A673 (cell line): ENCODE results near the gene ATP6V1C2. TPM values are rescaled to one million over a fixed set of nuclear protein-coding genes. Genes with fewer than 3 reads are reported as not detected.
"Not testable (repeated sequence)": the region's sequence is repeated elsewhere in the genome, so short reads cannot be mapped to it uniquely, and the experiment has no call there.

Source experiments
- BruUV-seq: library from RNA; stranded (reverse); fragments of 400-500 nt; replicated peaks from 2 replicates; lab custom pipeline; 2021; lab: Mats Ljungman, UMichigan
- CTCF ChIA-PET: fragments of 300-600 bp; sonication (Branson Sonifier 250); formaldehyde crosslinking; loops from one replicate; lab custom pipeline; 2022; ENCODE audit warnings: antibody characterized with exemption; lab: Charles Lee
- POLR2A ChIA-PET: fragments of 300-600 bp; sonication (Branson Sonifier 250); formaldehyde crosslinking; loops from one replicate; lab custom pipeline; 2022; ENCODE audit warnings: antibody characterized with exemption; ENCODE audit not compliant: low non-redundant PET; lab: Charles Lee
- DNase-seq: peaks from one replicate; pipeline ENCODE4 v3.0.0-alpha.2; 2015; ENCODE audit warnings: low spot score
- H3K27ac ChIP-seq: fragments of 200-600 bp; sonication (generic); 2 replicates; pipeline ENCODE4 v1.5.1; 2016; ENCODE audit warnings: mixed run types, low read depth, mild to moderate bottlenecking, mixed read lengths, antibody characterized with exemption, low read length; ENCODE audit not compliant: poor library complexity, severe bottlenecking
- H3K27me3 ChIP-seq: fragments of 200-600 bp; sonication (generic); replicated peaks from 2 replicates; pipeline ENCODE4 v1.6.1; 2017; ENCODE audit warnings: mixed run types, low read depth, mild to moderate bottlenecking, mixed read lengths, antibody characterized with exemption, low read length; ENCODE audit not compliant: insufficient read depth, poor library complexity
- H3K36me3 ChIP-seq: fragments of 200-600 bp; sonication (generic); 2 replicates; pipeline ENCODE4 v1.6.1; 2016; ENCODE audit warnings: mixed run types, mild to moderate bottlenecking, mixed read lengths, antibody characterized with exemption, low read length; ENCODE audit not compliant: insufficient read depth, poor library complexity, severe bottlenecking
- H3K4me1 ChIP-seq: fragments of 200-600 bp; sonication (generic); 2 replicates; pipeline ENCODE4 v1.6.1; 2017; ENCODE audit warnings: mixed run types, mild to moderate bottlenecking, mixed read lengths, antibody characterized with exemption, low read length; ENCODE audit not compliant: insufficient read depth, poor library complexity, severe bottlenecking
- H3K4me3 ChIP-seq: fragments of 200-600 bp; sonication (generic); 2 replicates; pipeline ENCODE4 v1.5.1; 2016; ENCODE audit warnings: low read depth, mixed run types, mild to moderate bottlenecking, mixed read lengths, low read length; ENCODE audit not compliant: poor library complexity, severe bottlenecking
- H3K9me3 ChIP-seq: fragments of 200-600 bp; sonication (generic); 2 replicates; pipeline ENCODE4 v1.6.1; 2016; ENCODE audit warnings: mixed run types, low read depth, mild to moderate bottlenecking, mixed read lengths, antibody characterized with exemption, low read length; ENCODE audit not compliant: poor library complexity, severe bottlenecking
- CTCF ChIP-seq: fragments of 300-800, 200-600 bp; sonication (generic); conservative IDR thresholded peaks from 2 replicates; pipeline ENCODE4 v1.5.1; 2017; ENCODE audit warnings: low read depth, mild to moderate bottlenecking, antibody characterized with exemption, low read length, moderate library complexity, mixed read lengths
- EZH2 ChIP-seq: fragments of 200-600 bp; sonication (generic); IDR thresholded peaks from 2 replicates; pipeline ENCODE4 v1.6.1; 2017; ENCODE audit warnings: borderline replicate concordance, low read depth, mild to moderate bottlenecking, mixed read lengths, antibody characterized with exemption, low read length; ENCODE audit not compliant: poor library complexity, severe bottlenecking
- intact Hi-C: fragments of 100-400 bp; cut with micrococcal nuclease; formaldehyde crosslinking; loops from one replicate; pipeline ENCODE4 v1.10.0; 2022; ENCODE audit not compliant: unreplicated experiment
- total RNA-seq: library from RNA; stranded (reverse); gene quantifications from 2 replicates; pipeline ENCODE4 v1.2.3, GENCODE V29; 2021

Gene ATP6V1C2
- total RNA-seq, 1 experiment from 2014 or later, result not detected

- TF ChIP-seq EZH2 (no peak), CTCF (no peak)
- POLR2A ChIA-PET, result no interaction called here
- H3K4me3 ChIP-seq, result no peak overlapping the region
- no peaks in the 10 kb centered on the region for H3K4me1 ChIP-seq
- CTCF ChIA-PET, result no interaction called here
- intact Hi-C loops, result no loop called here
- no peaks in the 10 kb centered on the region for H3K27me3 ChIP-seq
- no peaks in the 10 kb centered on the region for H3K9me3 ChIP-seq
- no peak for DNase-seq
- no peak overlapping the region for H3K27ac ChIP-seq
- peaks cover 53% of the 10 kb centered on the region for H3K36me3 ChIP-seq
- no TSS peak for BruUV-seq
Measured at GRCh38 chr2:10802657-10803056, 81.2 kb downstream of the ATP6V1C2 start.

GRCh38 chr2:10805990-10806389 lies 84.6 kb downstream of the ATP6V1C2 start:
- intact Hi-C loops, DNase-seq, H3K27ac ChIP-seq, H3K27me3 ChIP-seq, H3K4me3 ChIP-seq, H3K9me3 ChIP-seq, POLR2A ChIA-PET, BruUV-seq: not testable (repeated sequence)
- Histone ChIP-seq H3K36me3 (peaks cover 26% of the 10 kb centered on the region), H3K4me1 (peaks cover 13% of the 10 kb centered on the region)
- CTCF ChIA-PET, result interaction anchor here (0.6 kb wide), 1 partner anchor 327 kb away, joined by 3 read pairs; a partner anchor contains a TSS

- Histone ChIP-seq H3K9me3 (no peaks in the 10 kb centered on the region), H3K4me3 (no peak overlapping the region), H3K27ac (no peak overlapping the region), H3K36me3 (peaks cover 20% of the 10 kb centered on the region), H3K27me3 (no peaks in the 10 kb centered on the region), H3K4me1 (peaks cover 13% of the 10 kb centered on the region)
- DNase-seq, result no peak
- ChIA-PET CTCF (no interaction called here), POLR2A (no interaction called here)
- BruUV-seq, result no TSS peak
- TF ChIP-seq EZH2 (no peak), CTCF (no peak)
- intact Hi-C loops, result no loop called here
Measured at GRCh38 chr2:10806543-10806942, 85.1 kb downstream of the ATP6V1C2 start.
